Mesothelial cell of epicardium (in vitro differentiated cells): ENCODE measurements around the gene MPPED1. TPM values are rescaled to one million over a fixed set of nuclear protein-coding genes. Genes with fewer than 3 reads are reported as not detected.

Source experiments
- DNase-seq, 2 experiments: peaks; one replicate each; pipeline ENCODE4 v3.0.0; 2021; ENCODE audit warnings: low spot score in 2 of 2; ENCODE audit not compliant: unreplicated experiment in 2 of 2
- H3K27ac Mint-ChIP-seq: 2 replicates; pipeline ENCODE4 v1.8.0; 2021; ENCODE audit warnings: mixed read lengths
- H3K27me3 Mint-ChIP-seq: 2 replicates; pipeline ENCODE4 v1.8.0; 2021; ENCODE audit warnings: low read depth, mixed read lengths
- H3K36me3 Mint-ChIP-seq: 2 replicates; pipeline ENCODE4 v1.8.0; 2021; ENCODE audit warnings: mixed read lengths
- H3K4me1 Mint-ChIP-seq: 2 replicates; pipeline ENCODE4 v1.8.0; 2021; ENCODE audit warnings: mixed read lengths
- H3K4me3 Mint-ChIP-seq: 2 replicates; pipeline ENCODE4 v1.8.0; 2021; ENCODE audit warnings: mild to moderate bottlenecking, moderate library complexity, mixed read lengths
- H3K9me3 Mint-ChIP-seq: 2 replicates; pipeline ENCODE4 v1.8.0; 2021; ENCODE audit warnings: mixed read lengths
- CTCF ChIP-seq: fragments of 200-600 bp; sonication (generic); IDR thresholded peaks from one replicate; pipeline ENCODE4 v1.5.0; 2021; ENCODE audit warnings: antibody characterized with exemption; ENCODE audit not compliant: unreplicated experiment
- total RNA-seq: library from RNA; stranded (reverse); gene quantifications from 3 replicates; pipeline ENCODE4 v1.2.1, GENCODE V29; 2021

MPPED1 gene
- total RNA-seq, 1 donor from 2014 or later, result 0.76 TPM

- Mint-ChIP-seq H3K27me3 (peaks cover 48% of the 10 kb centered on the region), H3K4me3 (no peak overlapping the region), H3K4me1 (no peaks in the 10 kb centered on the region), H3K36me3 (no peaks in the 10 kb centered on the region), H3K9me3 (no peaks in the 10 kb centered on the region), H3K27ac (no peak overlapping the region)
- TF ChIP-seq CTCF, result no peak
- DNase-seq, result no peak
These were observed 10.2 kb upstream of the MPPED1 start for GRCh38 chr22:43401661-43402060.

GRCh38 chr22:43402128-43402527, 9.7 kb upstream of the MPPED1 start:
- no peaks in the 10 kb centered on the region for H3K4me1 Mint-ChIP-seq
- TF ChIP-seq CTCF, result no peak
- H3K4me3 Mint-ChIP-seq, result no peak overlapping the region
- no peaks in the 10 kb centered on the region for H3K9me3 Mint-ChIP-seq
- H3K27ac Mint-ChIP-seq, result no peak overlapping the region
- no peak for DNase-seq
- peaks cover 51% of the 10 kb centered on the region for H3K27me3 Mint-ChIP-seq
- no peaks in the 10 kb centered on the region for H3K36me3 Mint-ChIP-seq

- Mint-ChIP-seq H3K4me3 (no peak overlapping the region), H3K27ac (no peak overlapping the region), H3K27me3 (peaks cover 60% of the 10 kb centered on the region), H3K36me3 (no peaks in the 10 kb centered on the region), H3K4me1 (no peaks in the 10 kb centered on the region), H3K9me3 (no peaks in the 10 kb centered on the region)
- TF ChIP-seq CTCF, result no peak
- no peak for DNase-seq
These were observed 7.0 kb upstream of the MPPED1 start for GRCh38 chr22:43404673-43405385.

- no peak for TF ChIP-seq CTCF
- H3K36me3 Mint-ChIP-seq, result no peaks in the 10 kb centered on the region
- H3K9me3 Mint-ChIP-seq, result no peaks in the 10 kb centered on the region
- H3K4me1 Mint-ChIP-seq, result no peaks in the 10 kb centered on the region
- H3K27me3 Mint-ChIP-seq, result peaks cover 66% of the 10 kb centered on the region
- no peak for DNase-seq
- H3K27ac Mint-ChIP-seq, result no peak overlapping the region
- no peak overlapping the region for H3K4me3 Mint-ChIP-seq
These were observed 5.5 kb upstream of the MPPED1 start for GRCh38 chr22:43406186-43406790.

GRCh38 chr22:43407591-43407990, 4.2 kb upstream of the MPPED1 start:
- no peaks in the 10 kb centered on the region for H3K9me3 Mint-ChIP-seq
- no peak for TF ChIP-seq CTCF
- H3K4me1 Mint-ChIP-seq, result peaks cover under 1% of the 10 kb centered on the region
- H3K27ac Mint-ChIP-seq, result no peak overlapping the region
- no peaks in the 10 kb centered on the region for H3K36me3 Mint-ChIP-seq
- DNase-seq, result no peak
- H3K4me3 Mint-ChIP-seq, result no peak overlapping the region
- H3K27me3 Mint-ChIP-seq, result peaks cover 60% of the 10 kb centered on the region
